Mucosa of rectum (tissue), 2 donors: Measurements from ENCODE around the gene LDAH.
"Not testable (repeated sequence)": the region's sequence is repeated elsewhere in the genome, so short reads cannot be mapped to it uniquely, and the experiment has no call there.

Experiments used
- H3K27ac ChIP-seq, 2 donors: one replicate each; pipeline ENCODE4 v1.7.0; 2013; ENCODE audit warnings: inconsistent platforms in 2 of 2, low read depth in 2 of 2, low read length in 2 of 2
- H3K27me3 ChIP-seq, 2 donors: one replicate each; pipeline ENCODE4 v1.7.0; 2013; ENCODE audit warnings: low read length in 2 of 2; ENCODE audit not compliant: control insufficient read depth in 2 of 2, insufficient read depth in 2 of 2
- H3K36me3 ChIP-seq, 2 donors: one replicate each; pipeline ENCODE4 v1.7.0; 2013; ENCODE audit warnings: low read length in 2 of 2; ENCODE audit not compliant: control insufficient read depth in 2 of 2, insufficient read depth in 2 of 2
- H3K4me1 ChIP-seq, 2 donors: one replicate each; pipeline ENCODE4 v1.7.0; 2013; ENCODE audit warnings: low read length in 2 of 2, mild to moderate bottlenecking in 1 of 2; ENCODE audit not compliant: control insufficient read depth in 2 of 2, insufficient read depth in 2 of 2
- H3K4me3 ChIP-seq, 2 donors: one replicate each; pipeline ENCODE4 v1.7.0; 2013; ENCODE audit warnings: low read length in 2 of 2
- H3K9ac ChIP-seq, 2 donors: one replicate each; pipeline ENCODE4 v1.7.0; 2013; ENCODE audit warnings: low read length in 2 of 2, low read depth in 1 of 2, mild to moderate bottlenecking in 1 of 2
- H3K9me3 ChIP-seq, 2 donors: one replicate each; pipeline ENCODE4 v1.7.0; 2013; ENCODE audit warnings: low read length in 2 of 2; ENCODE audit not compliant: control insufficient read depth in 2 of 2
- donor health status: healthy.
- donor health status: Normal muscosa, but diverticular disease.

The LDAH gene

DNA sequence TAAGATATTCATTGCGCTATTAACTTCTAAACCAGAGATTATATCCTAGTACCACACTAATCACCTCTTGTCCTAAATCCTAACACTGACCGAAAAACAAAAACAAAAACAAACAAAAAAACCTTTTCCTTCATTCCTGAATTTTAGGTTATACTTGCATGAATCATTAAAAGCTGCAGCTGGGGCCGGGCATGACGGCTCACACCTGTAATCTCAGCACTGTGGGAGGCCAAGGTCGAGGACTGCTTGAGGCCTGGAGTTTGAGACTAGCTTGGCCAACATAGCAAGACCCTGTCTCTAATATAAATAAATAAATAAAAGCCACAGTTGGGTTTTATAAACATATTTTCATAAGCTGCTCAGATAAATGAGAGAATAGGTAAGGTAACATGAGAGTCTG lies 96.0 kb downstream of the LDAH start:
- Histone ChIP-seq H3K9ac (no peak overlapping the region), H3K9me3 (no peaks in the 10 kb centered on the region), H3K27me3 (no peaks in the 10 kb centered on the region), H3K27ac (no peak overlapping the region), H3K4me3 (no peak overlapping the region), H3K36me3 (no peaks in the 10 kb centered on the region), H3K4me1 (no peaks in the 10 kb centered on the region)

DNA sequence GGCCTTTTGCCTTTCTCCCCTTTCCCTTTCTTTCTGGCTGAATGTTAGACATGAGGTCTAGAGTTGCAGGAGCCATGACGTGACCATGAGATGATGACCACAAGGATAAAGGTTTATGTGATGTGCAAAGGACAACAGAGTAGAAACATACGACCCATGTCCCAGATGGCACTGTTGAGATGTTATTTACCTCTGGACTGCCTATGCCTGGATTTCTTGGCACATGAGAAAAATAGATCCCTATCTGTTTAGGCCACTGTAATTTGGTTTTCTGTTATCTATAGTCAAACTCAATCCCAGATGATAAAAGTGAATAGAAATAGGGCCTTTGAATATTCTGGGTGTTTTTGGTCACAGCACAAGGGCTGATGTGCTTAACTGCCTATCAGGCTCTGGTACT lies 97.1 kb downstream of the LDAH start:
- H3K27ac ChIP-seq = no peak overlapping the region
- H3K27me3 ChIP-seq = no peaks in the 10 kb centered on the region
- H3K36me3 ChIP-seq = no peaks in the 10 kb centered on the region
- no peak overlapping the region for H3K9ac ChIP-seq
- H3K4me3 ChIP-seq = no peak overlapping the region
- no peaks in the 10 kb centered on the region for H3K9me3 ChIP-seq
- no peaks in the 10 kb centered on the region for H3K4me1 ChIP-seq

DNA sequence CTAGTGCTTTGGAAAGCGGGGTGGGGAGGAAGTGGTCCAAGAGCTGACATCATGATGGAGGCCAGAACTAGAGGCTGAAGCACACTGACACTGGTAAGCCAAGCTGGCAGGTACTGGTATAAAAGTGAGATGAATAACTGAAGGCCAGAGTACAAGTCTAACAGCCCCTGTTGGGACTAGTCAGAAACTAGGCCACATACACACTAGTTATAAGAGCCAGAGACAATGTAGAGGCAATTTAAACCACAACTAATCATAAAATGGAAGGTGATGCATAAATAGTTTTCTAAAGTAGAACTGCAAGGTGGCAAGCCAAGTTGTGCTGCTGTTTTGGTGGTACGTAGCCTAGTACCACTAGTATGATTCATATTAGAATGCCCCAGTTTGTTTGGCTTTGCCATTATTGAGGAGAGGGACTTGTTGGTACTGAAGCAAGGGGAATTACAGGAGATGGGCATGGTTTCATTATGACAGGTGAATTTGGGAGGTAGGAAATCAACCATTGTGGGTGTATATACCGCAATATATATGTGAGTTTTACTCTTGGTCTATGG lies 98.3 kb downstream of the LDAH start:
- no peaks in the 10 kb centered on the region for H3K9me3 ChIP-seq
- H3K27ac ChIP-seq = no peak overlapping the region
- no peak overlapping the region for H3K4me3 ChIP-seq
- H3K4me1 ChIP-seq = no peaks in the 10 kb centered on the region
- no peak overlapping the region for H3K9ac ChIP-seq
- no peaks in the 10 kb centered on the region for H3K27me3 ChIP-seq
- H3K36me3 ChIP-seq = no peaks in the 10 kb centered on the region

DNA sequence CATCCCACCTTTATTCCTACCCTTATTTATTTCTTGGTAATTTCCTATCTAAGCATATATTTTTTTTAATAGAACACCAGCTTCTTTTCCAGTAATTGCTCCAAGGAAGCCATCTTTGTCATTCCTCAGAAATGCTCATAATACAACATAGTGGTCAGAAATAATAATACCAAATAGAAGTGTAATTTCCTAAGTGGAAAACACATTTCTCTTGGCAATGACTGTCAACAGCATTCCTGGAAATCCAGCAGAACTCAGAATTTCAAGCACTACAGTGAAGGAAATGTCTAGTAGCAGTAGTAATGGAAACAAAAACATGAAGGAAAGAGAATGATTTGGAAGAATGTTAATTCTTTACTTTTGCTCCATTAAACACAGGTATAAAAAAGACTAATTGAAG lies 99.4 kb downstream of the LDAH start:
- no peak overlapping the region for H3K4me3 ChIP-seq
- H3K9me3 ChIP-seq = no peaks in the 10 kb centered on the region
- no peaks in the 10 kb centered on the region for H3K27me3 ChIP-seq
- H3K4me1 ChIP-seq = no peaks in the 10 kb centered on the region
- no peak overlapping the region for H3K9ac ChIP-seq
- H3K27ac ChIP-seq = no peak overlapping the region
- no peaks in the 10 kb centered on the region for H3K36me3 ChIP-seq

DNA sequence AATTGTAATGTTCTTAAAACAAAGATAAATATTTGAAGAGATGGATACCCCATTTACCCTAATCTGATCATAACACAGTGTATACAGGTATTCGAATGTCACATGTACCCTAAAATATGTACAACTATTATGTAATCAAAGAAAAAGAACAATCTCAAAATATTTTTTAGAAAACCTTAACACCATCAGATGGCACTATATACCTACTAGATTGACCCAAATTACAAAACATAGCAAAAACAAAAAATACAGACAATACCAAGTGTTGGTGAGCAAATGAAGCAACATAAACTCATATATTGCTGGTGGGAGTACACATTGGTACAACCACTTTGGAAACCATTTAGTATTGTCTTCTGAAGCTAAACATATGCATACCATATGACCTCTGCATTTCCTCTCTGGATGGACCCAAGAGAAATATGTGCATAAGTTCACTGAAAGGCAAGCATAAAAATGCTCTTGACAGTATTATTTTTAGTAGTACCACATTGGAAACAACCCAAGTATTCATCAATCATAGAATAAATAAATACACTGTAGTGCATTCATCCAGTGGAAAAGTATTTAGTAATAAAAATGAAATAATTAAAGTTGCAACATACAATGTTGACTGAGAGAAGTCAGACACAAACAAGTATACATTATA lies 100.2 kb downstream of the LDAH start:
- H3K27me3 ChIP-seq = no peaks in the 10 kb centered on the region
- no peak overlapping the region for H3K9ac ChIP-seq
- no peak overlapping the region for H3K27ac ChIP-seq
- H3K4me1 ChIP-seq = no peaks in the 10 kb centered on the region
- H3K9me3 ChIP-seq = no peaks in the 10 kb centered on the region
- no peak overlapping the region for H3K4me3 ChIP-seq
- no peaks in the 10 kb centered on the region for H3K36me3 ChIP-seq

DNA sequence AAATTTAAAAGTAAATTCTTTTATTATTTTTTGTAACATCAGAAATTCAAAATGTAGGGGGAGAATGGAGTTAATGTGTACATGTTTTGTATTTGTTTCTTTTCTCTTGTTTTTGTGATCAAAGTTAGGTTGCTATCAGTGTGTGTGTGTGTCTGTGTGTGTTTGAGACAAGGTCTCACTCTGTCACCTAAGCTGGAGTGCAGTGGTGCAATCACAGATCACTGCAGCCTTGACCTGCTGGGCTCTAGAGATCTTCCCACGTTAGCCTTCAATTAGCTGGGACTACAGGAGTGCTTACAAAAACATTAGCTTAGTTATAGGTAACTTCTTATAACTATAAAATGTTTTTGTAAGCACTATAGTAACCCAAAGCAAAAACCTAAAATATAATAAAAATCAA lies 105.3 kb downstream of the LDAH start:
- Histone ChIP-seq H3K9me3 (no peaks in the 10 kb centered on the region), H3K9ac (no peak overlapping the region), H3K27ac (no peak overlapping the region), H3K4me1 (no peaks in the 10 kb centered on the region), H3K36me3 (peaks cover 0 to 3% of the 10 kb centered on the region in 2 donors), H3K27me3 (no peaks in the 10 kb centered on the region), H3K4me3 (no peak overlapping the region)

DNA sequence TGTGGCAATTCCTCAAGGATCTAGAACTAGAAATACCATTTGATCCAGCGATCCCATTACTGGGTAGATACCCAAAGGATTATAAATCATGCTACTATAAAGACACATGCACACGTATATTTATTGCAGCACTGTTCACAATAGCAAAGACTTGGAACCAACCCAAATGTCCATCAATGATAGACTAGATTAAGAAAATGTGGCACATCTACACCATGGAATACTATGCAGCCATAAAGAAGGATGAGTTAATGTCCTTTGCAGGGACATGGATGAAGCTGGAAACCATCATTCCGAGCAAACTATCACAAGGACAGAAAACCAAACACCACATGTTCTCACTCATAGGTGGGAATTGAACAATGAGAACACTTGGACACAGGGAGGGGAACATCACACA lies 106.7 kb downstream of the LDAH start:
- H3K36me3 ChIP-seq, H3K4me3 ChIP-seq, H3K4me1 ChIP-seq, H3K27ac ChIP-seq, H3K9me3 ChIP-seq, H3K9ac ChIP-seq, H3K27me3 ChIP-seq: not testable (repeated sequence)

DNA sequence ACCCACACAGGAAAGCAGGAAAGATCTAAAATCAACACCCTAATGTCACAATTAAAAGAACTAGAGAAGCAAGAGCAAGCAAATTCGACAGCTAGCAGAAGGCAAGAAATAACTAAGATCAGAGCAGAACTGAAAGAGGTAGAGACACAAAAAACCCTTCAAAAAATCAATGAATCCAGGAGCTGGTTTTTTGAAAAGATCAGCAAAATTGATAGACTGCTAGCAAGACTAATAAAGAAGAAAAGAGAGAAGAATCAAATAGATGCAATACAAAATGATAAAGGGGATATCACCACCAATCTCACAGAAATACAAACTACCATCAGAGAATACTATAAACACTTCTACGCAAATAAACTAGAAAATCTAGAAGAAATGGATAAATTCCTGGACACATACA lies 108.5 kb downstream of the LDAH start:
- H3K36me3 ChIP-seq, H3K27ac ChIP-seq, H3K27me3 ChIP-seq, H3K4me1 ChIP-seq, H3K4me3 ChIP-seq, H3K9me3 ChIP-seq, H3K9ac ChIP-seq: not testable (repeated sequence)

DNA sequence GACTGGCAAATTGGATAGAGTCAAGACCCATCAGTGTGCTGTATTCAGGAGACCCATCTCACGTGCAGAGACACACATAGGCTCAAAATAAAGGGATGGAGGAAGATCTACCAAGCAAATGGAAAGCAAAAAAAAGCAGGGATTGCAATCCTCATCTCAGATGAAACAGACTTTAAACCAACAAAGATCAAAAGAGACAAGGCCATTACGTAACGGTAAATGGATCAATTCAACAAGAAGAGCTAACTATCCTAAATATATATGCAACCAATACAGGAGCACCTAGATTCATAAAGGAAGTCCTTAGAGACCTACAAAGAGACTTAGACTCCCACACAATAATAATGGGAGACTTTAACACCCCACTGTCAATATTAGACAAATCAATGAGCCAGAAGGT lies 109.3 kb downstream of the LDAH start:
- H3K9me3 ChIP-seq, H3K4me1 ChIP-seq, H3K4me3 ChIP-seq, H3K27me3 ChIP-seq, H3K36me3 ChIP-seq, H3K9ac ChIP-seq, H3K27ac ChIP-seq: not testable (repeated sequence)

DNA sequence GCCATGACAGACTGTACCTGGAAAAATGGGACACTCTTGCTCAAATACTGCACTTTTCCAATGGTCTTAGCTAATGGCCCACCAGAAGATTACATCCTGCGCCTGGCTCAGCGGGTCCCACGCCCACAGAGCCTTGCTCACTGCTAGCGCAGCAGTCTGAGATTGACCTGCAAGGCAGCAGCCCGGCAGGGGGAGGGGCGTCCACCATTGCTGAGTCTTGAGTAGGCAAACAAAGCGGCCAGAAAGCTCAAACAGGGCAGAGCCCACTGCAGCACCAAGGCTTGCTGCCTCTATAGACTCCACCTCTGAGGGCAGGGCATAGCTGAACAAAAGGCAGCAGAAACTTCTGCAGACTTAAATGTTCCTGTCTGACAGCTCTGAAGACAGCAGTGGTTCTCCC lies 111.3 kb downstream of the LDAH start:
- H3K27me3 ChIP-seq, H3K27ac ChIP-seq, H3K4me3 ChIP-seq, H3K4me1 ChIP-seq, H3K36me3 ChIP-seq, H3K9ac ChIP-seq, H3K9me3 ChIP-seq: not testable (repeated sequence)

DNA sequence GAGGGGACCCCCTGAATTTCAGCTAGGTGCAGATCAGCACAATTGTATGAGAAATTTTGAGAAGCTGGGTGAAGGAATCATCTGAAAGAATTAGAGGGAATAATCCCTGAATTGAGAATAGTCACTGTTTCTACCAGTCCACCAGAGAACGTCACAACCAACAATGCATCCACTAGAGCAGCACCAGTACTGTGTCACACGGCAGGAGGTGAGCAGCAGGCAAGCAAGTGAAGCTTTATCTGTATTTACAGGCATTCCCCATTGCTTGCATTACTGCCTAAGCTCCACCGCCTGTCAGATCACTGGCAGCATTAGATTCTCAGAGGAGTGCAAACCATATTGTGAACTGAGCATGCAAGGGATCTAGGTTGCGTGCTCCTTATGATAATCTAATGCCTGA lies 115.3 kb downstream of the LDAH start:
- no peaks in the 10 kb centered on the region for H3K4me1 ChIP-seq
- H3K36me3 ChIP-seq = no peaks in the 10 kb centered on the region
- H3K27me3 ChIP-seq = no peaks in the 10 kb centered on the region
- no peaks in the 10 kb centered on the region for H3K9me3 ChIP-seq
- no peak overlapping the region for H3K9ac ChIP-seq
- no peak overlapping the region for H3K27ac ChIP-seq
- H3K4me3 ChIP-seq = no peak overlapping the region
